Endodermal cell (in vitro differentiated cells): ENCODE data around the gene CARD11. TPM values are rescaled to one million over a fixed set of nuclear protein-coding genes. Genes with fewer than 3 reads are reported as not detected.

Source experiments
- DNase-seq: peaks from one replicate; pipeline ENCODE4 v3.0.0-alpha.2; 2017
- H3K27ac ChIP-seq: 2 replicates; pipeline ENCODE4 v1.5.1; 2013; ENCODE audit warnings: mild to moderate bottlenecking, low read depth, low read length, moderate library complexity
- H3K27me3 ChIP-seq: 2 replicates; pipeline ENCODE4 v1.6.1; 2013; ENCODE audit warnings: mild to moderate bottlenecking, low read length, moderate library complexity; ENCODE audit not compliant: insufficient read depth, control insufficient read depth, poor library complexity, severe bottlenecking
- H3K36me3 ChIP-seq: 2 replicates; pipeline ENCODE4 v1.7.0; 2013; ENCODE audit warnings: mild to moderate bottlenecking, low read length, moderate library complexity; ENCODE audit not compliant: control insufficient read depth, insufficient read depth
- H3K4me1 ChIP-seq: one replicate; pipeline ENCODE4 v1.7.0; 2013; ENCODE audit warnings: low read length; ENCODE audit not compliant: control insufficient read depth, insufficient read depth
- H3K4me3 ChIP-seq: 2 replicates; pipeline ENCODE4 v1.5.1; 2013; ENCODE audit warnings: mild to moderate bottlenecking, low read length, moderate library complexity
- H3K9ac ChIP-seq: 2 replicates; pipeline ENCODE4 v1.6.1; 2013; ENCODE audit warnings: mild to moderate bottlenecking, low read length, moderate library complexity; ENCODE audit not compliant: poor library complexity, severe bottlenecking; ENCODE audit errors: extremely low read depth
- H3K9me3 ChIP-seq: 2 replicates; pipeline ENCODE4 v1.6.1; 2013; ENCODE audit warnings: mild to moderate bottlenecking, low read length, moderate library complexity; ENCODE audit not compliant: control insufficient read depth
- H3K27ac Mint-ChIP-seq: 2 replicates; pipeline ENCODE4 v1.8.0; 2020; ENCODE audit warnings: mixed read lengths
- H3K27me3 Mint-ChIP-seq: 2 replicates; pipeline ENCODE4 v1.8.0; 2021; ENCODE audit warnings: mild to moderate bottlenecking, mixed read lengths; ENCODE audit not compliant: insufficient read depth
- H3K36me3 Mint-ChIP-seq: 2 replicates; pipeline ENCODE4 v1.8.0; 2020; ENCODE audit warnings: low read depth, mixed read lengths
- H3K4me1 Mint-ChIP-seq: 2 replicates; pipeline ENCODE4 v1.8.0; 2020; ENCODE audit warnings: mixed read lengths
- H3K4me3 Mint-ChIP-seq: 2 replicates; pipeline ENCODE4 v1.8.0; 2020; ENCODE audit warnings: mild to moderate bottlenecking, moderate library complexity, mixed read lengths
- H3K9me3 Mint-ChIP-seq: 2 replicates; pipeline ENCODE4 v1.8.0; 2020; ENCODE audit warnings: mild to moderate bottlenecking, mixed read lengths
- CTCF ChIP-seq: fragments of 200-600 bp; sonication (generic); conservative IDR thresholded peaks from 2 replicates; pipeline ENCODE4 v1.5.0; 2021; ENCODE audit warnings: antibody characterized with exemption, mild to moderate bottlenecking
- WGBS, 2 experiments: methylation state at CpG; one replicate each; pipeline versions ENCODE4 v1.1.5 to v1.1.7; 2013; ENCODE audit warnings: missing lambda C conversion rate in 2 of 2, mixed read lengths in 1 of 2; ENCODE audit not compliant: insufficient coverage in 1 of 2, insufficient read length in 1 of 2; 5-methylcytosine and 5-hydroxymethylcytosine counted together
- total RNA-seq, 2 donors: library from RNA; stranded (reverse); fragmentation: NEBNext Ultra II Directional in 1 of 2; extraction: Animal tissue kit (Norgen Biotek cat#: 25700) in 1 of 2; gene quantifications; 2 replicates in 1 of 2; 3 replicates in 1 of 2; pipeline ENCODE4 v1.2.1, GENCODE V29; 2021

The CARD11 gene
- total RNA-seq, 2 donors from 2014 or later = 7.2 to 10.8 TPM

- H3K27ac Mint-ChIP-seq = peak overlapping the region; percentile 85
- DNase-seq = no peak
- no peaks in the 10 kb centered on the region for H3K36me3 ChIP-seq
- WGBS, 2 experiments = 69 to 82% methylated on average over 2 to 5 of the region's 5 CpGs
- no peak for TF ChIP-seq CTCF
- no peak overlapping the region for H3K9ac ChIP-seq
- peaks cover 4% of the 10 kb centered on the region for H3K9me3 Mint-ChIP-seq
- H3K27me3 ChIP-seq = no peaks in the 10 kb centered on the region
- H3K4me1 Mint-ChIP-seq = peaks cover 15% of the 10 kb centered on the region
- no peaks in the 10 kb centered on the region for H3K27me3 Mint-ChIP-seq
- H3K4me3 ChIP-seq = no peak overlapping the region
- H3K27ac ChIP-seq = peak overlapping the region; percentile 78
- peaks cover 7% of the 10 kb centered on the region for H3K9me3 ChIP-seq
- H3K36me3 Mint-ChIP-seq = peaks cover 3% of the 10 kb centered on the region
- peaks cover 4% of the 10 kb centered on the region for H3K4me1 ChIP-seq
- no peak overlapping the region for H3K4me3 Mint-ChIP-seq
Measured at GRCh38 chr7:3028758-3029093, 14.9 kb downstream of the CARD11 start.

- H3K27ac ChIP-seq = peak overlapping the region; percentile 78
- peak overlapping the region; percentile 85 for H3K27ac Mint-ChIP-seq
- 62 to 72% methylated on average over 6 to 14 of the region's 14 CpGs for WGBS, 2 experiments
- peaks cover 15% of the 10 kb centered on the region for H3K4me1 Mint-ChIP-seq
- peaks cover 7% of the 10 kb centered on the region for H3K9me3 ChIP-seq
- peaks cover 4% of the 10 kb centered on the region for H3K9me3 Mint-ChIP-seq
- H3K9ac ChIP-seq = no peak overlapping the region
- H3K27me3 Mint-ChIP-seq = no peaks in the 10 kb centered on the region
- TF ChIP-seq CTCF = no peak
- H3K36me3 Mint-ChIP-seq = peaks cover 3% of the 10 kb centered on the region
- DNase-seq = peak; percentile 59
- H3K4me1 ChIP-seq = peaks cover 4% of the 10 kb centered on the region
- H3K4me3 Mint-ChIP-seq = no peak overlapping the region
- H3K36me3 ChIP-seq = no peaks in the 10 kb centered on the region
- no peak overlapping the region for H3K4me3 ChIP-seq
- H3K27me3 ChIP-seq = no peaks in the 10 kb centered on the region
Measured at GRCh38 chr7:3028071-3028757, 15.5 kb downstream of the CARD11 start.

- TF ChIP-seq CTCF = no peak
- DNase-seq = no peak
- H3K9ac ChIP-seq = no peak overlapping the region
- H3K4me1 Mint-ChIP-seq = peaks cover 15% of the 10 kb centered on the region
- H3K27ac Mint-ChIP-seq = no peak overlapping the region
- peaks cover 4% of the 10 kb centered on the region for H3K9me3 Mint-ChIP-seq
- H3K9me3 ChIP-seq = peaks cover 7% of the 10 kb centered on the region
- peaks cover 3% of the 10 kb centered on the region for H3K36me3 Mint-ChIP-seq
- 92 to 97% methylated on average over 16 to 20 of the region's 20 CpGs for WGBS, 2 experiments
- no peaks in the 10 kb centered on the region for H3K27me3 ChIP-seq
- no peak overlapping the region for H3K4me3 Mint-ChIP-seq
- H3K4me1 ChIP-seq = peaks cover 4% of the 10 kb centered on the region
- no peaks in the 10 kb centered on the region for H3K36me3 ChIP-seq
- no peaks in the 10 kb centered on the region for H3K27me3 Mint-ChIP-seq
- H3K4me3 ChIP-seq = no peak overlapping the region
- H3K27ac ChIP-seq = no peak overlapping the region
Measured at GRCh38 chr7:3027005-3027845, 16.4 kb downstream of the CARD11 start.
